ENCODE data around the gene DNMT3A.

GRCh38 chr2:25330937-25331336 lies 10.8 kb downstream of the DNMT3A start:
- TF ChIP-seq EZH2 (IDR thresholded peaks at IDR 0.05) (no peak), POLR2AphosphoS5 (IDR thresholded peaks at IDR 0.05; ENCODE audit: borderline replicate concordance, low read depth, low read length) (no peak)
